T-helper 9 cell (primary cell): Measurements from ENCODE around the gene PIGU.

Experiments used
- DNase-seq: peaks from one replicate; pipeline ENCODE4 v3.0.0-alpha.2; 2020

The PIGU gene

DNA sequence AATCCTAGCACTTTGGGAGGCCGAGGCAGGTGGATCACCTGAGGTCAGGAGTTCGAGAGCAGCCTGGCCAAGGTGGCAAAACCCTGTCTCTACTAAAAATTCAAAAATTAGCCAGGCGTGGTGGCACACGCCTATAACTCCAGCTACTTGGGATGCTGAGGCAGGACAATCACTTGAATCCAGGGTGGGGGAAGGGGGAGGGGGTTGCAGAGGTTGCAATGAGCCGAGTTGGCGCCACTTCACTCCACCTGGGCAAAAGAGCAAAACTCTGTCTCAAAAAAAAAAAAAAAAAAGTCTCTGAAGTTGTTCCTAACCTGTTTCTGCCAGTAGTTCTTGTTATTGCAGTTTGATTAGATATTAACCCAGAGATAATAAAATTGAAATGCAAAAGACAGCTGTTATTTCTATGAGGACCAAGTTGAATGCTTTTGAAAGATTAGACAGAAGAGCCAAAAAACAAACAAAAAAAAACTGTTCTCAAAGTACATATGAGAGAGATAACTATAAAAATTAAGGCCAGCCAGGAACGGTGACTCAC lies 22.6 kb downstream of the PIGU start:
- no peak for DNase-seq

GRCh38 chr20:34651200-34651599 lies 25.7 kb downstream of the PIGU start:
- no peak for DNase-seq

DNA sequence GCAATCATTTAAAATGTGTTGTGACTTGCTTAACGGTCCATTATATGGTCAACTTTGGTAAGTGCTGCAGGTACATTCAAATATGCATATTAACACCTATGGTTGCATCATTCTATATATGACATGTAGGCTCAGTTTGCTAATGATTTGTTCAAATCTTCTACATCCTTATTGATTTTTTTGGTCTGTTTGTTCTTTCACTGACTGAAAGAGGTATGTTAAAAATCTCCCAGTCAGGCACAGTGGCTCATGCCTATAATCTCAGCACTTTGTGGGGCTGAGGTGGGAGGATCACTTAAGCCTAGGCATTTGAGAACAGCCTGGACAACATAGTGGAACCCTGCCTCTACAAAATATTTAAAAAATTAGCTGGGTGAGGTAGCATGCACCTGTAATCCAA lies 29.2 kb downstream of the PIGU start:
- no peak for DNase-seq

- DNase-seq = no peak
Measured at GRCh38 chr20:34644951-34645350, 31.9 kb downstream of the PIGU start.

- no peak for DNase-seq
Measured at GRCh38 chr20:34644345-34644744, 32.5 kb downstream of the PIGU start.

GRCh38 chr20:34643928-34644327 lies 33.0 kb downstream of the PIGU start:
- DNase-seq = no peak

DNA sequence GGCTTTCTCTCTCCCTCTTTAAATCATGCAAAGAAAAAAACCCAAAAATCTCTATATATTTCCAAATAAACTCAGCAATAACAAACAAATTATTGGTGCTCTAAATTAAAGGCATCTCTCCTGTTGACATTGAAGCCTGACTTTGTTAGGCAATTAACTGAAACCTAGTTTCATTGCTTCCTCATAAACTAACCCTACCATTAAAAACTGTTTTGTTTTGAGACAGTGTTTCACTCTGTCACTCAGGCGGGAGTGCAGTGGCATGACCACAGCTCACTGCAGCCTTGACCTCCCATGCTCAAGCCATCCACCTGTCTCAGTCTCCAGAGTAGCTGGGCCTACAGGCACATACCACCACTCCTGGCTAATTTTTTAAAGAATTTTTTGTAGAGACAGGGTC lies 34.9 kb downstream of the PIGU start:
- DNase-seq = no peak

DNA sequence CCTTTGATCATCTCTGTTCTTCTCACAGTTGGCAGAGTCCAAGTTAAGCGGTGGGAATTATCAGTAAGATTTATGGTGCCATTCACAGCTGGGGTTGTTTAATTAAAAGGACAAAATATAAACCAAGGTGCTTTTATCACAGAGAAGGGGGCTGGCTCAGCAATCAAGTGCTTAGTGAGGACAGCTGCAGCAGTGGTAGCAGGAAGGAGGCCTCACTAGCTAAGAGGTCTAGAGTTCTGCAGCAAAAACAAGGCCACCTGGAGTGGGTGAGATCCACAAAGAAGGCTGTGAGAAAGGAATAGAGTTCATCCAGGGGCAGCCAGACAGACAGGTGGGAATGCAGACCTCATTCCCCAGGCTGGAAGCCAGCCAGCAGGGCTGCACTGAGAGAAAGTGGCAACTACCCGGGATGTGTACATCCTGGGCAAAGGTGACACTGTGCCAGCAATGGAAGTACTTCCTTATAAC lies 37.1 kb downstream of the PIGU start:
- no peak for DNase-seq

DNA sequence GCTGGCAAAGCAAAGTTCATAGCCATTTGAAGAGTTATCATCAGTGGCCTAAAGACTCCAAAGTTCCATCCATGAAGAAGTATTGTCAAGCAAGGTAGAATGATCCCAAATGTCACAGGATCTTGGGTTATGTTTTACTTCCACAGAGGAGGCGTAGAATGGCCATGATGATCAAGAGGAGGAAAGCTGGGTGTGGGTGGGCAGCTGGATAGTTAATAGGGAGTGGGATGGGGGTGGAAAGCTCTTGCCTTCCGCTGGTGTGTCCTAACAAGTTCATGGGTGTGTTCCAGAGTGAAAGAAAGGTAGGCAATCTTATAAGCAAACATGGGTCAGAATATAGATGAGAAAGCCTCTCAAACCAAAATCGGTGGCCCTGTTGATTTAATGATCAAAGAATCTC lies 38.4 kb downstream of the PIGU start:
- DNase-seq = no peak

DNA sequence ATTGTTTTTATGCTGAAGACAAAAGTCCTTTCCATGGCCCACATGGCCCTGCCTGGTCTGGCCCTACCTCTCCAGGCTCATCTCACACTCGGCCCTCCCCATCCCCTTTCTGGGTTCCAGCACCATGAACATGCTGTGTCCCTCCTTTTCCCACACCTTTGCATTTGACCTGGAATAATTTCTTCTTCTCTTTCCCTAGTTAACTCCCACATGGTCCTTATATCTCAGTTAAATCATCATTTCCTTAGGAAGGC lies 38.9 kb downstream of the PIGU start:
- DNase-seq = no peak

GRCh38 chr20:34637245-34638038 lies 39.5 kb downstream of the PIGU start:
- DNase-seq = no peak

GRCh38 chr20:34636648-34637047 lies 40.2 kb downstream of the PIGU start:
- no peak for DNase-seq

DNA sequence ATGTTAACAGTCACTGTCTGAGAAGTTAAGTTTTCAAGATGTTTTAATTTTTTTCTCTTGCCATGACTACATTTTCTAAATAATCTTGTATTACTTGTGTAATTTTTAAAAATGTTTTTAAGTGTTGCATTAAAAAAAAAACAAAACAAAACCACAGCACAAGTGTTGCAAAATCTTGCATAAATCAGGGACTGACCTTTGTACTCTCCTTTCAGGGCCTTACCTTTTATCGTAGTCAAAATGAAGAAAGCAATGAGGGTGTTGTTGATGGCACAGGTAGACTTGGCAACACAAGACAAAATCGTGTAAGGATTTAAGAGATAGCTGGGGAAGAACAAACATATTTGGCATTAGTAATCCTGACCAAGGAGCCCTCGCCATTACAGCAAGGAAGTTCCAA lies 42.5 kb downstream of the PIGU start:
- no peak for DNase-seq

GRCh38 chr20:34632870-34633452 lies 43.9 kb downstream of the PIGU start:
- no peak for DNase-seq

- no peak for DNase-seq
Measured at GRCh38 chr20:34629904-34630303, 47.0 kb downstream of the PIGU start.

- no peak for DNase-seq
Measured at GRCh38 chr20:34629342-34629741, 47.5 kb downstream of the PIGU start.

DNA sequence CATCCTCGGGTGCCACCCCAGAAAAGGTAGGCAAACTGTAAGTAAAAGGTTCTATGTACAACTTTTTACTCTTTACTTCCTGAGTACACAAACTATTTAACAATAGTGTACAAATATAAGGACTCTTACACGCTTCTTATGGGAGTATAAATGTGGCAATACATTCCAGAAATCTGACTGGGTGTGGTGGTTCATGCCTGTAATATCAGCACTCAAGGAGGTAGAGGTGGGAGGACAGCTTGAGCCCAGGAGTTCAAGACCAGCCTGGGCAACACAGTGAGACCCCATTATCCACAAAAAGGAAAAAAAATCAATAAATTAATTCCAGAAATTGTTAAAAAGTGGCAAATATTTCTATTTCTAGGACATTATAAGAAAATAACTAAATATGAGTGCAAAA lies 48.9 kb downstream of the PIGU start:
- no peak for DNase-seq

DNA sequence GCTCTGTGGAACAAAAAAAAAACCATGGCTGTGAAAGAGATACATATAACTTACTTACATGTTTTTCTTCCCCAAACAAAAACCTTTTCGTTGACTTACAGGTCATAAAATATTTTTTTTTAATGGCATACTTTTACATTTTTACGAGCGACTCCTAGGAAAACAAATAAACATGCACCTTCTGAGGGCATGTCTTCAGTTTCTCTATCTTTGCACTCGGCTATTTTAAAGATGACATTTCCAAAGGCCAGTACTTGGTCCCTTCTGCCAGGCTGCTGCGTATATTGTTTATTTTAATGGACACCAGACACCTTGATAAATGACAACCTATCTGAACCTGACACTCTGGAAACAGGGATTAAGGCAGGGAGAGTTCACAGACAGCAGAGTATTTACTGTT lies 49.4 kb downstream of the PIGU start:
- DNase-seq = no peak

GRCh38 chr20:34626992-34627391 lies 49.9 kb downstream of the PIGU start:
- no peak for DNase-seq

GRCh38 chr20:34624629-34625028 lies 52.3 kb downstream of the PIGU start:
- DNase-seq = no peak

DNA sequence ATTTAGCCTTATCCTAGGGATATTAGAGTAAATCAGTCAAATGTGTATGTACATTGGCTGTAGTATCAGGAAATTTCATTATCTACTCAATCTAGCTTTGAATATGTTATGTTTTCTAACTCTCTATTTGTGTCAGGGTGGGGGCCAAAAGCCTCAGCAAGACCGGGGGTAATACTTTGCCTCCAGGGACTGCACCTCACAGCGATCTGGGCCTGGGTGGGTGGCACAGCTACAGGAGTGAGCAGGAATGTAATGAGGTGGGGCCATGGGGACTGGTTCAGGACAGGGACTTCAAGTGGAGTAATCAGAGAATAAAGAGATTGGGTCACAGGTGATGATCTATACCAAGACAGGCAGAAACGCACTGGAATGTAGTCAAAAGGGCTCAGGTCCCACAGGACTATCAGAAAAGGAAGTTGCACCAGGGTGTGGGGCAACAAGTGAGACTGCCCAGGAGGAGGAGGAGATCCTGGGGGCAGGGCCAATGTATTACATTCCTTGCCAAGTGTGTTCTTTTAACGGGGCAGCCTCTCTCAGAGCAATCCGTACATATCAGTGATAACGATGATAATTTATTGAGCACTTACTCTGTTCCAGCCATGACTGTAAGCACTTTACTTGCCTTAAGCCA lies 54.0 kb downstream of the PIGU start:
- DNase-seq = no peak

DNA sequence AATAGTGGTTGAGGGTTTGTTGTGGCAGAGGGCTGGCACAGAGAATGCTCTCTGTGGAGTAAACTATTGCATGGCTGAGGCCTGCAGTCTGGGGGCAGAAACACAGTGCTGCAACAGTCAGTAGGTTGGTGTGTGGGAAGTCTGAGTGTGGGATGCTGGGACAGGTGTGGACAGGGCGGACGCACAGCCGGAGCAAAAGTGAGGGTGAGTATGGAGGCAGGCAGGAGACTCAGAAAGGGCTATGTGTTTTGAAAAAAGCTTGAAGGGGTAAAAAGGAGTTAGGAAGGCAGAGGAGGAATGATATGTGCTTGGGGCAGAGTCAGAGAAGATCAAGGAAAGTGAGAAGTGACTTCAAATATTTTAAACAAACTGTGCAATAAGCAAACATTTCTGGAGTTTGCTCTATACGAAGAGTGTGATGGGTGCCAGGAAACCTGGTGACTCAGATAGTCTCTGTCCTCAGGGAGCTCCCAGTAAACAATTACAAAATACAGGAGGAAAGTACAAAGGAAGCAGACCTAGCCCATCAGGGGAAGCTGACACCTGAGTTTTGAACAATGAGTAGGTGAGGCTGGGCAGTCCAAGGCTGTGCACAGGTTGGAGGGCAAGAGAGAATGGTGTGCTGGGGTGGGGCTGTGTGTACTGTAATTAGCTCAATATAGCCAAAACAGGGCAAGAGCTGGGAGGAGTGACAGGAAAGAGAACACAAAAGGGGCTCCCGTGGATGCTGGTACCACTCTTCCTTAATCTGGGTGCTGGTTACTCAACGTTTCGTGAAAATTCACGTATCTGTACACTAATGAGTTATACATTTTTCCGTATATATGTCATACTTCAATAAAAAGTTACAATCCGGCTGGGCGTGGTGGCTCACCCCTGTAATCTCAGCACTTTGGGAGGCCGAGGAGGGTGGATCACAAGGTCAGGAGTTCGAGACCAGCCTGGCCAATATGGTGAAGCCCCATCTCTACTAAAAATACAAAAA lies 55.2 kb downstream of the PIGU start:
- no peak for DNase-seq

- DNase-seq = no peak
Measured at GRCh38 chr20:34621036-34621343, 55.9 kb downstream of the PIGU start.
